ENCODE results near the gene RTL1. TPM values are rescaled to one million over a fixed set of nuclear protein-coding genes. Genes with fewer than 3 reads are reported as not detected.

RTL1 gene
- total and polyA plus RNA-seq, 2 of the 13 experiments (the other 11 are each of a cell fraction or from before 2014, with no cell fraction given): not detected

DNA sequence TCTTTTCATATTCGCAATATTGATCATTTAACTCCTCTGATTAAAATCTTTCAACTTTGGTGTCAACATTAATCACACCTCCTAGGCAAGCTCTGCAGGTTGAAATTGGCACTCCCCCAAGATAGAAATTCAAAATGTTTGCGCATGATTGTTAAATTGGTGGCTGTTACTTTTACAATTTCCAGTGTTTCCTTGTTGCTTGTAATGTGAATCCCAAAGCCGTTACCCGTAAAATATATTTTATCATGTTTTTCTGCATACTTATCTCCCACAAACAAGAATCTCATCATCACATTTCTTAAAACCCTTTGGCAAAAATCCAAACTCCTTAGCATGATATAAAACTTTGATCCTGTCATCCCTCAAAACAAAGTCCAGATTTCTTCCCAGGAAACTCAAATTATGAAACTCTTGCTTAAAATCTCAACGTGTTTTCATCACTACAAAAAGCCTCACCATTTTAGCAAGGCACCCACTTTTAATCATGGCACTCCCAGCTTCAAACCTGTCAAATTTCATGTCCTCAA is 14.7 kb downstream of the RTL1 start:
- H3K9ac ChIP-seq (ENCODE audit: insufficient read depth, low read depth, low read length): no peak overlapping the region
- CTCF ChIA-PET (ENCODE audit: low intra/inter-chr PET ratio, low total read pairs): no interaction called here
- H3K79me2 ChIP-seq (ENCODE audit: insufficient read depth, low read length): no peaks in the 10 kb centered on the region
- intact Hi-C loops (cut with micrococcal nuclease; ENCODE audit: unreplicated experiment): no loop called here
- H3K36me3 ChIP-seq (replicated peaks in 1 of 2; ENCODE audit: control insufficient read depth in 1 of 2, insufficient read depth in 2 of 2, low read length in 2 of 2): no peaks in the 10 kb centered on the region
- H3K4me1 ChIP-seq (ENCODE audit: insufficient read depth, low read length): peaks cover 17% of the 10 kb centered on the region
- H3K27me3 ChIP-seq (ENCODE audit: control insufficient read depth in 1 of 2, insufficient read depth in 2 of 2, low read length in 2 of 2): peaks cover 1 to 37% of the 10 kb centered on the region in 2 experiments
- H3K4me3 ChIP-seq (replicated peaks in 1 of 3; ENCODE audit: insufficient read depth in 1 of 3, low read depth in 2 of 3, low read length in 3 of 3): no peak overlapping the region
- no peak overlapping the region for H3K27ac ChIP-seq (ENCODE audit: extremely low read length, insufficient read depth, low read length)
- no TSS peak for BruUV-seq (replicated peaks)
- no peaks in the 10 kb centered on the region for H3K9me3 ChIP-seq (ENCODE audit: low read length)
- no peak overlapping the region for H2AFZ ChIP-seq (ENCODE audit: low read length)
- ATAC-seq (no peak), FAIRE-seq (no peak), DNase-seq (ENCODE audit: low spot score) (no peak)
- no peak overlapping the region for H3K4me2 ChIP-seq (ENCODE audit: low read depth, low read length)
- no peak for TF ChIP-seq FOSL2 (CRISPR knock-in tag; IDR thresholded peaks at IDR 0.05)
- no peak for TF ChIP-seq CBX1 (IDR thresholded peaks at IDR 0.05; ENCODE audit: low read depth)
- TF ChIP-seq ZNF747 (CRISPR knock-in tag; IDR thresholded peaks at IDR 0.05; ENCODE audit: borderline replicate concordance): no peak
- TF ChIP-seq RAD21 (CRISPR knock-in tag; IDR thresholded peaks at IDR 0.05): no peak
- no peak for TF ChIP-seq PAWR (CRISPR knock-in tag; IDR thresholded peaks at IDR 0.05; ENCODE audit: borderline replicate concordance)
- no peak for TF ChIP-seq HNRNPUL1 (IDR thresholded peaks at IDR 0.05; ENCODE audit: low read depth, low read length)
- TF ChIP-seq ZNF263 (CRISPR knock-in tag; IDR thresholded peaks at IDR 0.05): no peak
- no peak for TF ChIP-seq ZNF552 (CRISPR knock-in tag; IDR thresholded peaks at IDR 0.05; ENCODE audit: borderline replicate concordance)
- TF ChIP-seq ZNF891 (CRISPR knock-in tag; IDR thresholded peaks at IDR 0.05): no peak
- in situ Hi-C loops (cut with HindIII; ENCODE audit: extremely low pct_ligation_motif_present, low pct_unique_long_range_greater_than_20kb): no loop called here
- H4K20me1 ChIP-seq (ENCODE audit: insufficient read depth, low read length): no peaks in the 10 kb centered on the region
- WGBS (ENCODE audit: low lambda C conversion rate): 22% methylated on average over 5 of the region's 5 CpGs
- POLR2A ChIA-PET: no interaction called here

DNA sequence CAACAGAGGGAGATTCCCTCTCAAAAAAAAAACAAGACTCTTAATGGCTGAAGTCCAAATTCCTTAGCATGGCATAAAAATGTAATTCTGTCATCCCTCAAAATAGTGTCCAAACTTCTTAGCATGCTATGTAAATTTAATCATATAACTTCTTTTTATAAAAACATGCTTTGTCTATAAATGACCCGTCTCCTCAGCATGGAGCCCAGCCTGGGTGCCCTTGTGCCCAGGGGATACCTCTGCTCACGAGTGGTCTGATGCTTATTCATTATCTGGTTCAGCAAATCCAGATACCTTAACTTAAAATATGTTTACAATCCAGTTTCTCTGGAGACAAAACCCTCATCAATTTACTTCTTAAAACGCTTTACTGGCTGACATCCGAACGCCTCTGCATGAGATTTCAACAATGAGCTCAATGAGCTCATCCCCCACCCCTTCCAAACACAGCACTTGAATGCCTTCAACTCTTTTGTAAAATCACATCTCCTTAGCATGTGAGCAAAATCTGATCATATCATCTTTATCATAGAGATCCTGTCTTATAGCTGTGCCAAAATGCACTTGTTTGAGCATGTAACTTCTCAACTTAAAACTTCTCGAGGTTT is 15.7 kb downstream of the RTL1 start:
- ATAC-seq (no peak), FAIRE-seq (no peak), DNase-seq (ENCODE audit: low spot score) (no peak)
- ChIA-PET POLR2A (no interaction called here), CTCF (ENCODE audit: low intra/inter-chr PET ratio, low total read pairs) (no interaction called here)
- Histone ChIP-seq H3K4me3 (replicated peaks in 1 of 3; ENCODE audit: insufficient read depth in 1 of 3, low read depth in 2 of 3, low read length in 3 of 3) (no peak overlapping the region), H4K20me1 (ENCODE audit: insufficient read depth, low read length) (no peaks in the 10 kb centered on the region), H3K36me3 (replicated peaks in 1 of 2; ENCODE audit: control insufficient read depth in 1 of 2, insufficient read depth in 2 of 2, low read length in 2 of 2) (no peaks in the 10 kb centered on the region), H3K9me3 (ENCODE audit: low read length) (no peaks in the 10 kb centered on the region), H3K4me2 (ENCODE audit: low read depth, low read length) (no peak overlapping the region), H3K27me3 (ENCODE audit: control insufficient read depth in 1 of 2, insufficient read depth in 2 of 2, low read length in 2 of 2) (peaks cover 1 to 37% of the 10 kb centered on the region in 2 experiments), H3K79me2 (ENCODE audit: insufficient read depth, low read length) (no peaks in the 10 kb centered on the region), H2AFZ (ENCODE audit: low read length) (no peak overlapping the region), H3K27ac (ENCODE audit: extremely low read length, insufficient read depth, low read length) (no peak overlapping the region), H3K4me1 (ENCODE audit: insufficient read depth, low read length) (peaks cover 6% of the 10 kb centered on the region), H3K9ac (ENCODE audit: insufficient read depth, low read depth, low read length) (no peak overlapping the region)
- 62% methylated on average over 6 of the region's 6 CpGs for WGBS (ENCODE audit: low lambda C conversion rate)
- BruUV-seq (replicated peaks): no TSS peak
- intact Hi-C loops (cut with micrococcal nuclease; ENCODE audit: unreplicated experiment) (no loop called here), in situ Hi-C loops (cut with HindIII; ENCODE audit: extremely low pct_ligation_motif_present, low pct_unique_long_range_greater_than_20kb) (no loop called here)
- TF ChIP-seq ATAD3A (CRISPR knock-in tag; IDR thresholded peaks at IDR 0.05) (no peak), RAD51 (IDR thresholded peaks at IDR 0.05; ENCODE audit: borderline replicate concordance) (no peak), CBFB (CRISPR knock-in tag; IDR thresholded peaks at IDR 0.05) (no peak), HNRNPLL (IDR thresholded peaks at IDR 0.05; ENCODE audit: low read depth, low read length, poor library complexity, severe bottlenecking) (no peak), SNAPC2 (CRISPR knock-in tag; IDR thresholded peaks at IDR 0.05) (no peak)
- TF ChIP-seq, protein P1, sequence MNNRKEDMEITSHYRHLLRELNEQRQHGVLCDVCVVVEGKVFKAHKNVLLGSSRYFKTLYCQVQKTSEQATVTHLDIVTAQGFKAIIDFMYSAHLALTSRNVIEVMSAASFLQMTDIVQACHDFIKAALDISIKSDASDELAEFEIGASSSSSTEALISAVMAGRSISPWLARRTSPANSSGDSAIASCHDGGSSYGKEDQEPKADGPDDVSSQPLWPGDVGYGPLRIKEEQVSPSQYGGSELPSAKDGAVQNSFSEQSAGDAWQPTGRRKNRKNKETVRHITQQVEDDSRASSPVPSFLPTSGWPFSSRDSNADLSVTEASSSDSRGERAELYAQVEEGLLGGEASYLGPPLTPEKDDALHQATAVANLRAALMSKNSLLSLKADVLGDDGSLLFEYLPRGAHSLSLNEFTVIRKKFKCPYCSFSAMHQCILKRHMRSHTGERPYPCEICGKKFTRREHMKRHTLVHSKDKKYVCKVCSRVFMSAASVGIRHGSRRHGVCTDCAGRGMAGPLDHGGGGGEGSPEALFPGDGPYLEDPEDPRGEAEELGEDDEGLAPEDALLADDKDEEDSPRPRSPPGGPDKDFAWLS (CRISPR knock-in tag; IDR thresholded peaks at IDR 0.05; ENCODE audit: borderline replicate concordance): no peak
- TF ChIP-seq, protein P2, sequence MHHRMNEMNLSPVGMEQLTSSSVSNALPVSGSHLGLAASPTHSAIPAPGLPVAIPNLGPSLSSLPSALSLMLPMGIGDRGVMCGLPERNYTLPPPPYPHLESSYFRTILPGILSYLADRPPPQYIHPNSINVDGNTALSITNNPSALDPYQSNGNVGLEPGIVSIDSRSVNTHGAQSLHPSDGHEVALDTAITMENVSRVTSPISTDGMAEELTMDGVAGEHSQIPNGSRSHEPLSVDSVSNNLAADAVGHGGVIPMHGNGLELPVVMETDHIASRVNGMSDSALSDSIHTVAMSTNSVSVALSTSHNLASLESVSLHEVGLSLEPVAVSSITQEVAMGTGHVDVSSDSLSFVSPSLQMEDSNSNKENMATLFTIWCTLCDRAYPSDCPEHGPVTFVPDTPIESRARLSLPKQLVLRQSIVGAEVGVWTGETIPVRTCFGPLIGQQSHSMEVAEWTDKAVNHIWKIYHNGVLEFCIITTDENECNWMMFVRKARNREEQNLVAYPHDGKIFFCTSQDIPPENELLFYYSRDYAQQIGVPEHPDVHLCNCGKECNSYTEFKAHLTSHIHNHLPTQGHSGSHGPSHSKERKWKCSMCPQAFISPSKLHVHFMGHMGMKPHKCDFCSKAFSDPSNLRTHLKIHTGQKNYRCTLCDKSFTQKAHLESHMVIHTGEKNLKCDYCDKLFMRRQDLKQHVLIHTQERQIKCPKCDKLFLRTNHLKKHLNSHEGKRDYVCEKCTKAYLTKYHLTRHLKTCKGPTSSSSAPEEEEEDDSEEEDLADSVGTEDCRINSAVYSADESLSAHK (CRISPR knock-in tag; IDR thresholded peaks at IDR 0.05; ENCODE audit: borderline replicate concordance): no peak
